H9 (cell line): ENCODE data around the gene PFN2. TPM values are rescaled to one million over a fixed set of nuclear protein-coding genes. Genes with fewer than 3 reads are reported as not detected.

Experiments used
- DNase-seq: peaks from one replicate; pipeline ENCODE4 v3.0.0-alpha.2; 2017
- H2AFZ ChIP-seq: one replicate; pipeline ENCODE4 v1.6.1; 2013; ENCODE audit warnings: mild to moderate bottlenecking, low read length, control low read depth, moderate library complexity
- H2AK5ac ChIP-seq: 2 replicates; pipeline ENCODE4 v1.6.1; 2013; ENCODE audit warnings: low read length, control low read depth, mixed read lengths; ENCODE audit not compliant: insufficient read length
- H2BK120ac ChIP-seq: one replicate; pipeline ENCODE4 v1.6.1; 2013; ENCODE audit warnings: low read depth, mild to moderate bottlenecking, low read length, control low read depth, inconsistent platforms; ENCODE audit not compliant: poor library complexity, severe bottlenecking
- H2BK12ac ChIP-seq: 2 replicates; pipeline ENCODE4 v1.6.1; 2013; ENCODE audit warnings: low read length, control low read depth, mixed read lengths, low read depth; ENCODE audit not compliant: insufficient read length
- H2BK15ac ChIP-seq: 2 replicates; pipeline ENCODE4 v1.6.1; 2013; ENCODE audit warnings: low read depth, low read length, control low read depth
- H2BK20ac ChIP-seq: one replicate; pipeline ENCODE4 v1.6.1; 2013; ENCODE audit warnings: low read depth, mild to moderate bottlenecking, low read length, control low read depth, inconsistent platforms; ENCODE audit not compliant: poor library complexity, severe bottlenecking
- H2BK5ac ChIP-seq: 2 replicates; pipeline ENCODE4 v1.6.1; 2013; ENCODE audit warnings: low read length, control low read depth, mixed read lengths; ENCODE audit not compliant: insufficient read length
- H3K14ac ChIP-seq: 2 replicates; pipeline ENCODE4 v1.6.1; 2013; ENCODE audit warnings: low read length, control low read depth; ENCODE audit not compliant: insufficient read depth
- H3K18ac ChIP-seq: 2 replicates; pipeline ENCODE4 v1.6.1; 2013; ENCODE audit warnings: low read depth, mild to moderate bottlenecking, mixed read lengths, low read length, control low read depth; ENCODE audit not compliant: insufficient read length
- H3K23ac ChIP-seq: 2 replicates; pipeline ENCODE4 v1.6.1; 2013; ENCODE audit warnings: low read length, control low read depth, mixed read lengths, low read depth; ENCODE audit not compliant: insufficient read length
- H3K23me2 ChIP-seq: 2 replicates; pipeline ENCODE4 v1.6.1; 2013; ENCODE audit warnings: low read depth, mild to moderate bottlenecking, mixed read lengths, low read length, control low read depth; ENCODE audit not compliant: insufficient read length, poor library complexity, severe bottlenecking
- H3K27ac ChIP-seq: 2 replicates; pipeline ENCODE4 v1.5.1; 2013; ENCODE audit warnings: low read length, control low read depth, mixed read lengths, low read depth; ENCODE audit not compliant: insufficient read length
- H3K27me3 ChIP-seq: 2 replicates; pipeline ENCODE4 v1.6.1; 2013; ENCODE audit warnings: low read length, control low read depth, inconsistent platforms; ENCODE audit not compliant: insufficient read depth
- H3K4ac ChIP-seq: 2 replicates; pipeline ENCODE4 v1.6.1; 2013; ENCODE audit warnings: low read depth, mild to moderate bottlenecking, control low read depth, inconsistent platforms, low read length, moderate library complexity
- H3K4me1 ChIP-seq: 2 replicates; pipeline ENCODE4 v1.6.1; 2013; ENCODE audit warnings: low read length, control low read depth, inconsistent platforms; ENCODE audit not compliant: insufficient read depth
- H3K4me2 ChIP-seq: 2 replicates; pipeline ENCODE4 v1.6.1; 2013; ENCODE audit warnings: low read length, control low read depth, mixed read lengths; ENCODE audit not compliant: insufficient read length, insufficient read depth
- H3K56ac ChIP-seq: 2 replicates; pipeline ENCODE4 v1.6.1; 2013; ENCODE audit warnings: low read depth, mild to moderate bottlenecking, mixed read lengths, low read length, control low read depth; ENCODE audit not compliant: insufficient read length
- H3K79me1 ChIP-seq: 2 replicates; pipeline ENCODE4 v1.6.1; 2013; ENCODE audit warnings: low read depth, mild to moderate bottlenecking, moderate library complexity, low read length, control low read depth, inconsistent platforms; ENCODE audit not compliant: insufficient read depth, poor library complexity, severe bottlenecking
- H3K79me2 ChIP-seq: 2 replicates; pipeline ENCODE4 v1.6.1; 2013; ENCODE audit warnings: low read length, control low read depth, inconsistent platforms; ENCODE audit not compliant: insufficient read depth
- H3K9ac ChIP-seq: 2 replicates; pipeline ENCODE4 v1.6.1; 2013; ENCODE audit warnings: low read length, control low read depth, mixed read lengths; ENCODE audit not compliant: insufficient read length; ENCODE audit errors: extremely low read depth
- H3K9me3 ChIP-seq: one replicate; pipeline ENCODE4 v1.6.1; 2013; ENCODE audit warnings: low read depth, low read length, inconsistent platforms; ENCODE audit not compliant: control insufficient read depth
- H3T11ph ChIP-seq: one replicate; pipeline ENCODE4 v1.6.1; 2013; ENCODE audit warnings: mild to moderate bottlenecking, low read length, control low read depth, inconsistent platforms
- H4K20me1 ChIP-seq: one replicate; pipeline ENCODE4 v1.6.1; 2013; ENCODE audit not compliant: control insufficient read depth, insufficient read length, insufficient read depth
- H4K5ac ChIP-seq: 2 replicates; pipeline ENCODE4 v1.6.1; 2013; ENCODE audit warnings: low read depth, mild to moderate bottlenecking, mixed read lengths, low read length, control low read depth; ENCODE audit not compliant: insufficient read length
- H4K8ac ChIP-seq: replicated peaks from 2 replicates; pipeline ENCODE4 v1.6.1; 2013; ENCODE audit warnings: low read length, control low read depth, mixed read lengths, low read depth; ENCODE audit not compliant: insufficient read length
- H4K91ac ChIP-seq: 2 replicates; pipeline ENCODE4 v1.6.1; 2013; ENCODE audit warnings: low read depth, mild to moderate bottlenecking, moderate library complexity, mixed read lengths, low read length, control low read depth; ENCODE audit not compliant: insufficient read length
- H3K27ac Mint-ChIP-seq, 3 experiments: 2 replicates in 2 of 3; 3 replicates in 1 of 3; pipeline ENCODE4 v1.8.0; 2020 to 2021; ENCODE audit warnings: mixed read lengths in 3 of 3, mild to moderate bottlenecking in 1 of 3, moderate library complexity in 1 of 3
- H3K27me3 Mint-ChIP-seq: 2 replicates; pipeline ENCODE4 v1.8.0; 2021; ENCODE audit warnings: low read depth, mild to moderate bottlenecking, moderate library complexity, mixed read lengths
- H3K36me3 Mint-ChIP-seq, 3 experiments: 2 replicates in 2 of 3; 3 replicates in 1 of 3; pipeline ENCODE4 v1.8.0; 2020 to 2021; ENCODE audit warnings: low read depth in 3 of 3, mixed read lengths in 3 of 3; ENCODE audit not compliant: insufficient read depth in 1 of 3
- H3K4me1 Mint-ChIP-seq, 2 experiments: 2 replicates each; pipeline ENCODE4 v1.8.0; 2020; ENCODE audit warnings: mixed read lengths in 2 of 2
- H3K4me3 Mint-ChIP-seq, 2 experiments: 2 replicates in 1 of 2; 3 replicates in 1 of 2; pipeline ENCODE4 v1.8.0; 2020 to 2021; ENCODE audit warnings: mild to moderate bottlenecking in 2 of 2, mixed read lengths in 2 of 2, moderate library complexity in 1 of 2
- H3K9me3 Mint-ChIP-seq, 2 experiments: 2 replicates in 1 of 2; 3 replicates in 1 of 2; pipeline ENCODE4 v1.8.0; 2020; ENCODE audit warnings: mild to moderate bottlenecking in 2 of 2, mixed read lengths in 2 of 2, moderate library complexity in 1 of 2
- CTCF ChIP-seq: fragments of 200-600 bp; sonication (generic); conservative IDR thresholded peaks from 3 replicates; pipeline ENCODE4 v1.8.0; 2021; ENCODE audit warnings: antibody characterized with exemption, mild to moderate bottlenecking
- WGBS: extraction: QIAGEN DNeasy Blood & Tissue Kit; methylation state at CpG from one replicate; pipeline ENCODE4 v1.1.7; 2013; ENCODE audit warnings: missing lambda C conversion rate, low lambda C conversion rate, mixed read lengths; ENCODE audit not compliant: insufficient read length; ENCODE audit errors: extremely low coverage; 5-methylcytosine and 5-hydroxymethylcytosine counted together
- total RNA-seq: library from RNA; stranded (reverse); gene quantifications from 2 replicates; pipeline ENCODE4 v1.2.1, GENCODE V29; 2021

Gene PFN2
- total RNA-seq, 1 experiment from 2014 or later: 174 TPM

DNA sequence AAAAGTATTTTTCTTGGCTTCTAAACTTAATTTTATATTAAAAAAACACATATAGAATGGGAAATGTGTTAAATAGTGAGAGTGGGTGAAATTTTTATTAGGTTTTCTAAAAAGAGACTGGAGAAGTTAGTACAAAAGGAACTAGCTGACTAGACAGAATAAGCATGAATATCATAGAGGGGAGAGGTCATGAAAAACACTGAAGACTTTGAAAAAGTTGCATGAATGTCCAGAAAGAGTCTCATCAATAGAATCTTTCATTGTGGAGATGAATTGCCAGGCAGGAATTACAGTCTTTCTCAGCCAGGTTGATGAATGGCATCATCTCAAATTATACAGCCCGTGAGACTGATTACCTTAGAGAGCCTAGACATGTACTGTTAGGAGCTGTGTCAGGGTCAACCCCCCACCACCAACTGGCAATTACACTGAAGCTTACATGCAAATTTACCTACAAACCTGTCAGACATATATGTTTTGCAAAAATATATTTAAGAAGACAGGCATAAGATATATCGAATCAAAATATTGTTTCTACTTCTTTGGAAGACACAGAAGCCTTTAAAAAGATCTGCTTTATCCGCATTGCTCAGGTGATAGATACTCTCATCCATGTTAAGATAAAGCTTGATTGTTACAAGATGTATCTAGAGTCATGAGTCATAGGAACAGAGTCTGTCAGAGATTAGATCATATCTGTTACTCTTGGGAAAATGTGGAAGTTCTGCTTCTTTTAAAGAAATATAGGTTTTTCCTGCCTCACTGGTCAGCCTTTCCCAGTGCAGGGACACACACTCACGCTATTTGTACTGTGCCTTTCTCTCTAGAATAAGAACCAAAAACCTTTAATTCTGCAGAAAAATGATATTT, 34.8 kb upstream of the PFN2 start:
- Histone ChIP-seq H2AFZ (no peak overlapping the region), H2BK12ac (no peak overlapping the region), H2BK5ac (no peak overlapping the region), H2BK15ac (no peak overlapping the region), H2BK20ac (no peak overlapping the region), H3K79me1 (no peaks in the 10 kb centered on the region), H3K14ac (no peak overlapping the region), H3K4me2 (no peak overlapping the region), H3K23me2 (no peaks in the 10 kb centered on the region), H2BK120ac (no peak overlapping the region), H3K9ac (no peak overlapping the region), H3K56ac (no peak overlapping the region), H3T11ph (no peak overlapping the region), H4K91ac (no peak overlapping the region), H3K9me3 (no peaks in the 10 kb centered on the region), H3K27ac (no peak overlapping the region), H4K8ac (no peak overlapping the region), H3K18ac (no peak overlapping the region), H3K4me1 (no peaks in the 10 kb centered on the region), H3K27me3 (no peaks in the 10 kb centered on the region), H3K4ac (no peak overlapping the region), H2AK5ac (no peak overlapping the region), H4K5ac (no peak overlapping the region), H4K20me1 (no peaks in the 10 kb centered on the region), H3K79me2 (no peaks in the 10 kb centered on the region), H3K23ac (no peak overlapping the region)
- no peak for TF ChIP-seq CTCF
- no peak overlapping the region for H3K4me3 Mint-ChIP-seq
- H3K27me3 Mint-ChIP-seq: no peaks in the 10 kb centered on the region
- H3K36me3 Mint-ChIP-seq: no peaks in the 10 kb centered on the region
- H3K27ac Mint-ChIP-seq: no peak overlapping the region
- no peaks in the 10 kb centered on the region for H3K9me3 Mint-ChIP-seq
- H3K4me1 Mint-ChIP-seq: no peaks in the 10 kb centered on the region
- WGBS: no CpG with 5 or more reads among the region's 4 CpGs
- no peak for DNase-seq
